Hepatocyte (in vitro differentiated cells): ENCODE data around the gene SUCLG2. TPM values are rescaled to one million over a fixed set of nuclear protein-coding genes. Genes with fewer than 3 reads are reported as not detected.

Source experiments
- DNase-seq: peaks from one replicate; pipeline ENCODE4 v3.0.0-alpha.2; 2016; ENCODE audit warnings: low spot score
- H2AFZ ChIP-seq: fragments of 200-600 bp; sonication (generic); 2 replicates; pipeline ENCODE4 v1.6.0; 2016; ENCODE audit warnings: antibody characterized with exemption, mild to moderate bottlenecking
- H3K27ac ChIP-seq: fragments of 200-600 bp; sonication (generic); 2 replicates; pipeline ENCODE4 v1.5.1; 2016; ENCODE audit warnings: mild to moderate bottlenecking
- H3K27me3 ChIP-seq: fragments of 200-600 bp; sonication (generic); 2 replicates; pipeline ENCODE4 v1.6.1; 2016
- H3K36me3 ChIP-seq: fragments of 200-600 bp; sonication (generic); replicated peaks from 2 replicates; pipeline ENCODE4 v1.5.1; 2016; ENCODE audit warnings: low read depth; ENCODE audit not compliant: insufficient read depth
- H3K4me1 ChIP-seq: fragments of 200-600 bp; sonication (generic); 2 replicates; pipeline ENCODE4 v1.5.1; 2016; ENCODE audit warnings: mild to moderate bottlenecking, moderate library complexity; ENCODE audit not compliant: insufficient read depth
- H3K4me2 ChIP-seq: fragments of 200-600 bp; sonication (generic); 2 replicates; pipeline ENCODE4 v1.6.0; 2016
- H3K4me3 ChIP-seq: fragments of 200-600 bp; sonication (generic); 2 replicates; pipeline ENCODE4 v1.5.1; 2016; ENCODE audit warnings: mild to moderate bottlenecking
- H3K79me2 ChIP-seq: fragments of 200-600 bp; sonication (generic); 2 replicates; pipeline ENCODE4 v1.6.0; 2017; ENCODE audit warnings: mild to moderate bottlenecking
- H3K9me2 ChIP-seq: fragments of 200-600 bp; sonication (generic); replicated peaks from 2 replicates; pipeline ENCODE4 v1.6.0; 2017; ENCODE audit warnings: mild to moderate bottlenecking; ENCODE audit not compliant: insufficient read depth
- H3K9me3 ChIP-seq: fragments of 200-600 bp; sonication (generic); 2 replicates; pipeline ENCODE4 v1.5.1; 2016; ENCODE audit warnings: low read depth, mild to moderate bottlenecking
- H4K20me1 ChIP-seq: fragments of 200-600 bp; sonication (generic); 2 replicates; pipeline ENCODE4 v1.6.0; 2016; ENCODE audit warnings: mild to moderate bottlenecking; ENCODE audit not compliant: insufficient read depth, poor library complexity, severe bottlenecking
- EZH2 ChIP-seq: fragments of 200-600 bp; sonication (generic); IDR thresholded peaks from 2 replicates; pipeline ENCODE4 v1.6.1; 2016; ENCODE audit warnings: antibody characterized with exemption, mild to moderate bottlenecking, borderline replicate concordance
- EZH2phosphoT487 ChIP-seq: fragments of 200-600 bp; sonication (generic); IDR thresholded peaks from one replicate; pipeline ENCODE4 v1.6.1; 2018; ENCODE audit warnings: antibody characterized with exemption, mild to moderate bottlenecking, low read depth, moderate library complexity; ENCODE audit not compliant: unreplicated experiment, severe bottlenecking
- WGBS: methylation state at CpG from one replicate; pipeline ENCODE4 v1.1.6; 2016; ENCODE audit warnings: low lambda C conversion rate; ENCODE audit errors: missing lambda C conversion rate; 5-methylcytosine and 5-hydroxymethylcytosine counted together
- polyA plus RNA-seq: library from polyadenylated mRNA; unstranded; fragments of >200 nt; fragmentation: Nextera tagmentation; extraction: Ambion mirVana; gene quantifications from 2 replicates; pipeline ENCODE4 v1.2.1, GENCODE V29; 2016
- total RNA-seq: library from RNA; depleted of rRNA; stranded (reverse); fragments of >200 nt; gene quantifications from 2 replicates; pipeline ENCODE4 v1.2.3, GENCODE V29; 2014
- TF ChIP-seq, protein P1 (sequence below): fragments of 200-600 bp; sonication (generic); IDR thresholded peaks from 2 replicates; pipeline ENCODE4 v1.5.1; 2016; ENCODE audit warnings: antibody characterized with exemption, mild to moderate bottlenecking; ENCODE audit not compliant: poor library complexity

Gene SUCLG2
- total and polyA plus RNA-seq, 2 experiments from 2014 or later = 58.0 to 94.2 TPM

DNA sequence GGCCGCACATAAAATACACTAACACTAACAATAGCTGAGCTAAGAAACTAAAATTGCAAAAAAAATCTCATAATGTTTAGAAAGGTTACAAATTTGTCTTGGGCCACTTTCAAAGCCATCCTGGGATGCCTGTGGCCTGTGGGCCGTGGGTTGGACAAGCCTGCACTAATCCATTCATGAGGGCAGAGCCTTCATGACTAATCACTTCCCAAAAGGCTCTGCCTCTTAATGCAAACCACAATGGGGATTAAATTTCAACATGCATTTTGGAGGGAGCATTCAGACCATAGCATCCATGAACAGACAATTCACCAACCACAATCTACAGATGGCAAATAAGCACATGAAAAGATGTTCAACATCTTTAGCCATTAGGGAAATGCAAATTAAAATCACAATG is 128.2 kb downstream of the SUCLG2 start:
- TF ChIP-seq EZH2phosphoT487 = no peak
- no peak for TF ChIP-seq EZH2
- TF ChIP-seq, protein P1, sequence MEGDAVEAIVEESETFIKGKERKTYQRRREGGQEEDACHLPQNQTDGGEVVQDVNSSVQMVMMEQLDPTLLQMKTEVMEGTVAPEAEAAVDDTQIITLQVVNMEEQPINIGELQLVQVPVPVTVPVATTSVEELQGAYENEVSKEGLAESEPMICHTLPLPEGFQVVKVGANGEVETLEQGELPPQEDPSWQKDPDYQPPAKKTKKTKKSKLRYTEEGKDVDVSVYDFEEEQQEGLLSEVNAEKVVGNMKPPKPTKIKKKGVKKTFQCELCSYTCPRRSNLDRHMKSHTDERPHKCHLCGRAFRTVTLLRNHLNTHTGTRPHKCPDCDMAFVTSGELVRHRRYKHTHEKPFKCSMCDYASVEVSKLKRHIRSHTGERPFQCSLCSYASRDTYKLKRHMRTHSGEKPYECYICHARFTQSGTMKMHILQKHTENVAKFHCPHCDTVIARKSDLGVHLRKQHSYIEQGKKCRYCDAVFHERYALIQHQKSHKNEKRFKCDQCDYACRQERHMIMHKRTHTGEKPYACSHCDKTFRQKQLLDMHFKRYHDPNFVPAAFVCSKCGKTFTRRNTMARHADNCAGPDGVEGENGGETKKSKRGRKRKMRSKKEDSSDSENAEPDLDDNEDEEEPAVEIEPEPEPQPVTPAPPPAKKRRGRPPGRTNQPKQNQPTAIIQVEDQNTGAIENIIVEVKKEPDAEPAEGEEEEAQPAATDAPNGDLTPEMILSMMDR = no peak
- H3K9me2 ChIP-seq = no peaks in the 10 kb centered on the region
- no peaks in the 10 kb centered on the region for H3K36me3 ChIP-seq
- no peak overlapping the region for H3K4me3 ChIP-seq
- no peak overlapping the region for H2AFZ ChIP-seq
- no peaks in the 10 kb centered on the region for H3K79me2 ChIP-seq
- no peaks in the 10 kb centered on the region for H4K20me1 ChIP-seq
- H3K4me1 ChIP-seq = no peaks in the 10 kb centered on the region
- WGBS = 83% methylated on average over 2 of the region's 2 CpGs
- no peaks in the 10 kb centered on the region for H3K9me3 ChIP-seq
- DNase-seq = no peak
- no peak overlapping the region for H3K4me2 ChIP-seq
- H3K27ac ChIP-seq = no peak overlapping the region
- H3K27me3 ChIP-seq = no peaks in the 10 kb centered on the region

GRCh38 chr3:67524046-67524445 is 130.4 kb downstream of the SUCLG2 start:
- no peaks in the 10 kb centered on the region for H3K79me2 ChIP-seq
- no peaks in the 10 kb centered on the region for H3K27me3 ChIP-seq
- no peak overlapping the region for H3K27ac ChIP-seq
- no peak for DNase-seq
- H3K4me2 ChIP-seq = no peak overlapping the region
- no peak overlapping the region for H3K4me3 ChIP-seq
- TF ChIP-seq EZH2 (no peak), EZH2phosphoT487 (no peak)
- TF ChIP-seq, protein P1 = no peak
- no peak overlapping the region for H2AFZ ChIP-seq
- 94% methylated on average over 6 of the region's 6 CpGs for WGBS
- H3K4me1 ChIP-seq = no peaks in the 10 kb centered on the region
- H3K36me3 ChIP-seq = no peaks in the 10 kb centered on the region
- H3K9me2 ChIP-seq = no peaks in the 10 kb centered on the region
- no peaks in the 10 kb centered on the region for H3K9me3 ChIP-seq
- H4K20me1 ChIP-seq = no peaks in the 10 kb centered on the region

DNA sequence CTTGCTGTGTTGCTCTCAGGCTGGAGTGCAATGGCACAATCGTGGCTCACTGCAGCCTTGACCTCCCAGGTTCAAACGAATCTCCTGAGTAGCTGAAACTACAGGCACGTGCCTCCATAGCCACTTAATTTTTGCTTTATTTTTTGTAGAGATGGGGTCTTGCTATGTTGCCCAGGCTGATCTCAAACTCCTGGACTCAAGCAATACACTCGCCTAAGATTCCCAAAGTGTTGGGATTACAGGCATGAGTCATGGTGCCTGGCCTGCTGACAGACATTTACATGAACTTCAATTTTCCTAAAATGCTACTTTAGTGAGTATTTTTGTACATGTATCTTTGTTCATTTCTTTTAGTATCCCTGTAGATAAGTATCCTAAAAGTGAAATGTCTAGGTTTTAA is 132.3 kb downstream of the SUCLG2 start:
- H3K79me2 ChIP-seq = no peaks in the 10 kb centered on the region

More for the DNA sequence above, 132.3 kb downstream of the SUCLG2 start:
- Histone ChIP-seq H3K27ac (no peak overlapping the region), H3K9me2 (no peaks in the 10 kb centered on the region), H3K4me1 (no peaks in the 10 kb centered on the region), H3K4me2 (no peak overlapping the region), H4K20me1 (no peaks in the 10 kb centered on the region), H3K4me3 (no peak overlapping the region), H3K27me3 (no peaks in the 10 kb centered on the region), H3K9me3 (no peaks in the 10 kb centered on the region), H2AFZ (no peak overlapping the region), H3K36me3 (no peaks in the 10 kb centered on the region)
- TF ChIP-seq, protein P1 = no peak
- TF ChIP-seq EZH2 (no peak), EZH2phosphoT487 (no peak)
- no peak for DNase-seq
- WGBS = 94% methylated on average over 4 of the region's 4 CpGs
